Fibroblast of lung (primary cell): Measurements from ENCODE around the gene RAB3A. TPM values are rescaled to one million over a fixed set of nuclear protein-coding genes. Genes with fewer than 3 reads are reported as not detected.
A peak's percentile ranks its signal among the peaks of the same experiment; 100 is the strongest.

ENCODE experiments used
- DNase-seq, 2 donors: peaks; one replicate each; pipeline versions ENCODE4 v3.0.0 to v3.0.0-alpha.2; 2010; ENCODE audit warnings: low read depth in 2 of 2
- H2AFZ ChIP-seq: 2 replicates; pipeline ENCODE4 v1.5.1; 2012; ENCODE audit warnings: low read length, control low read depth, inconsistent platforms
- H3K27ac ChIP-seq: 2 replicates; pipeline ENCODE4 v1.5.1; 2011; ENCODE audit warnings: low read length, control low read depth; ENCODE audit not compliant: insufficient read depth
- H3K27me3 ChIP-seq: 2 replicates; pipeline ENCODE4 v1.5.1; 2011; ENCODE audit warnings: mild to moderate bottlenecking, low read length; ENCODE audit not compliant: control insufficient read depth, insufficient read depth
- H3K36me3 ChIP-seq: 2 replicates; pipeline ENCODE4 v1.5.1; 2011; ENCODE audit warnings: low read length; ENCODE audit not compliant: control insufficient read depth, insufficient read depth
- H3K4me1 ChIP-seq: 2 replicates; pipeline ENCODE4 v1.5.1; 2011; ENCODE audit warnings: low read length; ENCODE audit not compliant: control insufficient read depth, insufficient read depth; ENCODE audit errors: extremely low read depth
- H3K4me2 ChIP-seq: 2 replicates; pipeline ENCODE4 v1.5.1; 2011; ENCODE audit warnings: low read length, control low read depth; ENCODE audit not compliant: insufficient read depth; ENCODE audit errors: extremely low read depth
- H3K4me3 ChIP-seq, 4 experiments: fragments of 200-600 bp in 1 of 4; sonication (generic) in 1 of 4; replicated peaks in 1 of 4; 2 replicates each; pipeline ENCODE4 v1.5.1; 2011 to 2016; ENCODE audit warnings: low read length in 4 of 4, low read depth in 3 of 4, mild to moderate bottlenecking in 3 of 4, control low read depth in 2 of 4, inconsistent platforms in 1 of 4, mixed read lengths in 1 of 4; ENCODE audit not compliant: insufficient read depth in 1 of 4; ENCODE audit errors: control extremely low read depth in 1 of 4
- H3K79me2 ChIP-seq: 2 replicates; pipeline ENCODE4 v1.5.1; 2012; ENCODE audit warnings: mild to moderate bottlenecking, low read length, inconsistent platforms; ENCODE audit not compliant: control insufficient read depth, insufficient read depth
- H3K9ac ChIP-seq: 2 replicates; pipeline ENCODE4 v1.5.1; 2011; ENCODE audit warnings: mild to moderate bottlenecking, low read length, control low read depth; ENCODE audit not compliant: insufficient read depth
- H3K9me3 ChIP-seq: 2 replicates; pipeline ENCODE4 v1.5.1; 2012; ENCODE audit warnings: low read depth, low read length; ENCODE audit not compliant: control insufficient read depth, insufficient read depth
- H4K20me1 ChIP-seq: 2 replicates; pipeline ENCODE4 v1.5.1; 2011; ENCODE audit warnings: low read length; ENCODE audit not compliant: control insufficient read depth, insufficient read depth; ENCODE audit errors: extremely low read depth
- CTCF ChIP-seq, 2 donors: IDR thresholded peaks in 1 of 2; conservative IDR thresholded peaks in 1 of 2; 1 replicate in 1 of 2; 2 replicates in 1 of 2; pipeline ENCODE4 v1.5.1; 2011 to 2012; ENCODE audit warnings: low read length in 2 of 2, control low read depth in 1 of 2, inconsistent platforms in 1 of 2, low read depth in 1 of 2, mild to moderate bottlenecking in 1 of 2
- EZH2 ChIP-seq: IDR thresholded peaks from 2 replicates; pipeline ENCODE4 v1.5.1; 2012; ENCODE audit warnings: low read length, control low read depth, mild to moderate bottlenecking; ENCODE audit errors: missing control alignments
- polyA plus RNA-seq, 2 donors: library from polyadenylated mRNA; depleted of rRNA in 1 of 2; stranded (reverse) in 1 of 2; unstranded in 1 of 2; fragments of >200 nt; gene quantifications; 2 replicates each; pipeline ENCODE4 v1.2.1, GENCODE V29; 2011 to 2012; ENCODE audit warnings: missing spikeins in 1 of 2
- total RNA-seq: library from RNA; depleted of rRNA; stranded (reverse); fragments of >200 nt; gene quantifications from 2 replicates; pipeline ENCODE4 v1.2.1, GENCODE V29; 2014

The RAB3A gene
- total and polyA plus RNA-seq, 2 donors (not counting 1 experiment from before 2014, with no cell fraction given): 2.0 to 3.6 TPM

GRCh38 chr19:18191640-18192062, 12.2 kb downstream of the RAB3A start:
- TF ChIP-seq CTCF (conservative IDR thresholded peaks at IDR 0.05 in 1 of 2, IDR thresholded peaks at IDR 0.05 in 1 of 2; ENCODE audit: low read depth in 1 of 2, low read length in 2 of 2) (no peak), EZH2 (no peak)
- no peaks in the 10 kb centered on the region for H3K27me3 ChIP-seq
- H2AFZ ChIP-seq: peak overlapping the region; percentile 20
- peak overlapping the region; percentile 87 for H3K27ac ChIP-seq
- no peak overlapping the region for H3K9ac ChIP-seq
- H3K4me1 ChIP-seq: no peaks in the 10 kb centered on the region
- no peak for DNase-seq
- H3K36me3 ChIP-seq: peaks cover 2% of the 10 kb centered on the region
- H3K4me2 ChIP-seq: peak overlapping the region; percentile 49
- peak overlapping the region; percentile 51 to 88 (median 60) for H3K4me3 ChIP-seq
- no peaks in the 10 kb centered on the region for H3K9me3 ChIP-seq
- H3K79me2 ChIP-seq: no peaks in the 10 kb centered on the region
- H4K20me1 ChIP-seq: no peaks in the 10 kb centered on the region

DNA sequence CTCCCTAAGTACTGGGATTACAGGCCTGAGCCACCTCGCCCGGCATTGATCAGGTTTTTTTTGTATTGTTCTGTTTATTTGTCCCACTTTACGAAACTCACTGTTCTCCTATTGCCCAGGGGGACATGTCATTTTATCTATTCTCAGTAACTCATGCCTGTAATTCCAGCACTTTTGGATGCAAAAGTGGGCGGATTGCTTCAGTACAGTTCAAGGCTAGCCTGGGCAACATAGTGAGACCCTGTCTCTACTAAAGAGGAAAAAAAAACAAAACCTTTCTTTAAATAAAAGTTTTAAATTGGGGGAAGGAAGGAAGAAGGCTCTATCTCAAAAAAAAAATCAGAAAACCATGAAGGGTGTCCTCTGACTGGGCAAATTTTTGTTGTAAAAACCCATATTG, 13.6 kb downstream of the RAB3A start:
- Histone ChIP-seq H3K4me3 (no peak overlapping the region), H3K9me3 (no peaks in the 10 kb centered on the region), H3K36me3 (no peaks in the 10 kb centered on the region), H2AFZ (no peak overlapping the region), H3K27me3 (no peaks in the 10 kb centered on the region), H3K9ac (no peak overlapping the region), H3K79me2 (no peaks in the 10 kb centered on the region), H4K20me1 (no peaks in the 10 kb centered on the region), H3K4me1 (no peaks in the 10 kb centered on the region), H3K27ac (no peak overlapping the region), H3K4me2 (no peak overlapping the region)
- TF ChIP-seq EZH2: no peak
- TF ChIP-seq CTCF (conservative IDR thresholded peaks at IDR 0.05 in 1 of 2, IDR thresholded peaks at IDR 0.05 in 1 of 2; ENCODE audit: low read depth in 1 of 2, low read length in 2 of 2): no peak
- no peak for DNase-seq

GRCh38 chr19:18185538-18185937, 18.3 kb downstream of the RAB3A start:
- Histone ChIP-seq H3K9me3 (no peaks in the 10 kb centered on the region), H3K27me3 (no peaks in the 10 kb centered on the region), H3K4me2 (no peak overlapping the region), H3K9ac (no peak overlapping the region), H3K27ac (no peak overlapping the region), H3K36me3 (no peaks in the 10 kb centered on the region), H2AFZ (no peak overlapping the region), H3K79me2 (no peaks in the 10 kb centered on the region), H3K4me3 (no peak overlapping the region), H3K4me1 (no peaks in the 10 kb centered on the region), H4K20me1 (no peaks in the 10 kb centered on the region)
- DNase-seq: no peak
- TF ChIP-seq EZH2 (no peak), CTCF (conservative IDR thresholded peaks at IDR 0.05 in 1 of 2, IDR thresholded peaks at IDR 0.05 in 1 of 2; ENCODE audit: low read depth in 1 of 2, low read length in 2 of 2) (no peak)
